RWPE1 (cell line): ENCODE measurements around the gene ANKRD34B.
"Not testable (repeated sequence)": the region's sequence is repeated elsewhere in the genome, so short reads cannot be mapped to it uniquely, and the experiment has no call there.

Source experiments
- CTCF ChIA-PET: fragments of 350-600 bp; sonication (Branson Sonifier 250); formaldehyde crosslinking; extraction: SDS; loops from one replicate; lab custom pipeline; 2021; lab: Yijun Ruan, JAX
- POLR2A ChIA-PET: fragments of 400-600 bp; formaldehyde crosslinking; extraction: SDS; loops from one replicate; lab custom pipeline; 2020; ENCODE audit warnings: antibody characterized with exemption; ENCODE audit not compliant: low non-redundant PET; lab: Yijun Ruan, JAX
- DNase-seq: peaks from one replicate; pipeline ENCODE4 v3.0.0; 2012; ENCODE audit warnings: low spot score
- H3K27ac ChIP-seq: fragments of 450-650 bp; 2 replicates; pipeline ENCODE4 v1.5.1; 2017
- TF ChIP-seq, protein P1 (sequence below): fragments of 450-650 bp; conservative IDR thresholded peaks from 2 replicates; pipeline ENCODE4 v1.5.1; 2017; ENCODE audit warnings: low read depth, mild to moderate bottlenecking

ANKRD34B gene

DNA sequence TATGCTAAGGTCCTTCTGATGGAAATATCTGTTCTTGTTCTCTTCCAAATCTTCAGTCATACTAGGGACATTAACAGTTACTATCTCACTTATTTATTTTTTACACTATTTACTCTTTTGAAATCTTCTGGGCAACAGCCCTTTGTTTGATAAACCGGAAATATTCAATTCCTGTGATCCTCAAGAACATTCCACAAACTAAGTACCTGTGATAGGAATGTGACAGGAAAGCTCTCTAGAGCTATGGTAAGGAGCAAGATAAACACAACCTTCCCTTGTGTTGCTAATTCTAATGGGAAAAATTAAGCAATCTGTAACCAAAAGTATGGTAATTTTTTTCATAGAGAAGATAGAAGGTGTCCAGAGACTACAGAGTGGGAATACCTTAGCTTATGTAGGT, 22.0 kb upstream of the ANKRD34B start:
- DNase-seq: no peak
- POLR2A ChIA-PET: no interaction called here
- TF ChIP-seq, protein P1, sequence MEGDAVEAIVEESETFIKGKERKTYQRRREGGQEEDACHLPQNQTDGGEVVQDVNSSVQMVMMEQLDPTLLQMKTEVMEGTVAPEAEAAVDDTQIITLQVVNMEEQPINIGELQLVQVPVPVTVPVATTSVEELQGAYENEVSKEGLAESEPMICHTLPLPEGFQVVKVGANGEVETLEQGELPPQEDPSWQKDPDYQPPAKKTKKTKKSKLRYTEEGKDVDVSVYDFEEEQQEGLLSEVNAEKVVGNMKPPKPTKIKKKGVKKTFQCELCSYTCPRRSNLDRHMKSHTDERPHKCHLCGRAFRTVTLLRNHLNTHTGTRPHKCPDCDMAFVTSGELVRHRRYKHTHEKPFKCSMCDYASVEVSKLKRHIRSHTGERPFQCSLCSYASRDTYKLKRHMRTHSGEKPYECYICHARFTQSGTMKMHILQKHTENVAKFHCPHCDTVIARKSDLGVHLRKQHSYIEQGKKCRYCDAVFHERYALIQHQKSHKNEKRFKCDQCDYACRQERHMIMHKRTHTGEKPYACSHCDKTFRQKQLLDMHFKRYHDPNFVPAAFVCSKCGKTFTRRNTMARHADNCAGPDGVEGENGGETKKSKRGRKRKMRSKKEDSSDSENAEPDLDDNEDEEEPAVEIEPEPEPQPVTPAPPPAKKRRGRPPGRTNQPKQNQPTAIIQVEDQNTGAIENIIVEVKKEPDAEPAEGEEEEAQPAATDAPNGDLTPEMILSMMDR: no peak
- no peak overlapping the region for H3K27ac ChIP-seq
- CTCF ChIA-PET: no interaction called here

DNA sequence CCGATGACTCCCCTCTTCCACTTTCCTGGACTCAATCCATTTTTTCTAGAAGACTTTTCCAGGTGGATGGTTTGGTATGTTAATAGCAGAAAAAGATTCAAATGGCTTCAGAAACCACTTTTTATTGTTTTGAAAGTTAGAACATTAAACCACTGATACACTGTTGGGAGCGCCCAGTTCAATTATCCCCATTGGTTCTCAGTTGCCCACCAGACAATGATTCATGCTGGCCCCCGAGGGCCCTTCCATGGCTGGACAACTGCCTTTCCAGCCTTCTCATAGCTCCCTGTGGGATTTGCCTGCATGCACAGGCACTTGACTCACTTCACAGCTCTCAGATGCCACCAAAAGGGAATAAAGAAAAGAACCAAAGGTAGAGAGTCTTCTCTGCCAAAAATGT, 21.3 kb upstream of the ANKRD34B start:
- POLR2A ChIA-PET: no interaction called here
- TF ChIP-seq, protein P1: no peak
- DNase-seq: no peak
- no peak overlapping the region for H3K27ac ChIP-seq
- CTCF ChIA-PET: no interaction called here

DNA sequence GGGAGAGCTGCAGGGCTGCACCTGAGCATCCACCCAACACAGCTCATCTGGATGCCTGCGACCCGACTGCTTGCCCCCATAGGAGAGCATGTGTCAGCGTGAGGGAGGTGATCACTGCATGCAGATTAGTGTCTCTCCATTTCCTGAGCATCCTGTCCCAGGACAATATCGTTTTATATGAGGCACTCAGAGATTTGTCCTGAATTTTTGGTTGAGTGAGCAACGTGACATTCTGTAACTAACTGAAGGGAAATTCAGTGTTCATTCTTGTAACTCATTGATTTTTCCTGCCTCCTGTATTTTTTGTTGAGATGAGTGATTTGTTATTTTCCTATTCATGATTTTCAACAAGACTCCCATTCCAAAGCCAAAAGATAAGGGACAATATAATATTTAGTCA, 20.7 kb upstream of the ANKRD34B start:
- ChIA-PET CTCF (no interaction called here), POLR2A (no interaction called here)
- TF ChIP-seq, protein P1: no peak
- DNase-seq: no peak
- H3K27ac ChIP-seq: no peak overlapping the region

DNA sequence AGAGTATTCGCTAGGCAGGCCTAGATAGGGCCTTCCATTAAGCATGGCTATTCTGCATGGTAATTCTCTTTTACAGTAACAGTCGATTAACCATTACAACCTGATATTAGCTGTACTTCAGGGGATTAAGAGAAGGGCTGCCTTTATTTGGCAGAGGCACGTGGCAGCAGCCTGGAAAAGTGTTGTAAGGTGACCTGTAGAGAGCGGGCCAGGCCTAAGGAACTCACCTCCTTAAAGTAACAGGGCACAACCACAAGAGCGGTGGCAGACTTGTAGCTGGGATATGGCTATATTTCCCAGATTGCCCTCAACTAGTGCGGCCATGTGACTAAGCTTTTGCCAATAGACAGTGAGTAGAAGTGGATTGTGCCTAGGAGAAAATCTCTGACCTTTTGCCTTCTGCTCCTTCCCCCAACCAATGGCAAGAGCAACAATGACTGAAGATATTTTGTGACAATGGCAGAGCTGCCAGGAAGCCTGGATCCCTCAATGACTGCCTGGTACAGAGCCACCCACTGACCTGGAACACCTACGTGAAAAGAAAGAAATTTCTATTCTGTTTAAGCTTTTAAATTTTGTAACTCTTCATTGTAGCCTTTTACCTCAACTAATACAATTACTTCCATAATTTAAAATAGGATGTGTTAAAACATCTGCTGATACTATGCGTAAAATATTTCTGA, 18.9 kb upstream of the ANKRD34B start:
- CTCF ChIA-PET: no interaction called here
- DNase-seq: no peak
- POLR2A ChIA-PET: no interaction called here

DNA sequence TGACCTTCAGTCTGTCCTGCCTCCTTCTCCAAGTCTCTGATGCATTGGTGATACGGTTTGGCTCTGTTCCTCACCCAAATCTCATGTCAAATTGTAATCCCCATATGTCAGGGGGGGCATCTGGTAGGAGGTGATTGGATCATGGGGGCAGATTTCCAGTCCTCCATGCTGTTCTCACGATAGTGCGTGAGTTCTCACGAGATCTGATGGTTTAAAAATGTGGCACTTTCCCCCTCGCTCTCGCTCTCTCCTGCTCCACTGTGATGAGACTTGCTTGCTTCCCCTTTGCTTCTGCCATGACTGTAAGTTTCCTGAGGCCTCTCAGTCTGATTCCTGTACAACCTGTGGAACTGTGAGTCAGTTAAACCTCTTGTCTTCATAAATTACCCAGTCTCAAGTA, 14.7 kb upstream of the ANKRD34B start:
- ChIA-PET POLR2A (no interaction called here), CTCF (interaction anchor here (0.6 kb wide), 1 partner anchor 14 kb away, joined by 3 read pairs; no protein-coding TSS in a partner anchor)
- TF ChIP-seq, protein P1: no peak

More for the DNA sequence above, 18.9 kb upstream of the ANKRD34B start:
- no peak overlapping the region for H3K27ac ChIP-seq
- TF ChIP-seq, protein P1: no peak

DNA sequence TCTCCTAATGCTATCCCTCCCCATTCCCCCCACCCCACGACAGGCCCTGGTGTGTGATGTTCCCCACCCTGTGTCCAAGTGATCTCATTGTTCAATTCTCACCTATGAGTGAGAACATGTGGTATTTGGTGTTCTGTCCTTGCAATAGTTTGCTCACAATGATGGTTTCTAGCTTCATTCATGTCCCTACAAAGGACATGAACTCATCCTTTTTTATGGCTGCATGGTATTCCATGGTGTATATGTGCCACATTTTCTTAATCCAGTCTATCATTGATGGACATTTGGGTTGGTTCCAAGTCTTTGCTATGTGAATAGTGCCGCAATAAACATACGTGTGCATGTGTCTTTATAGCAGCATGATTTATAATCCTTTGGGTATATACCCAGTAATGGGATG, 10.2 kb upstream of the ANKRD34B start:
- DNase-seq, POLR2A ChIA-PET, H3K27ac ChIP-seq, CTCF ChIA-PET: not testable (repeated sequence)

More for the DNA sequence above, 14.7 kb upstream of the ANKRD34B start:
- no peak overlapping the region for H3K27ac ChIP-seq
- no peak for DNase-seq

DNA sequence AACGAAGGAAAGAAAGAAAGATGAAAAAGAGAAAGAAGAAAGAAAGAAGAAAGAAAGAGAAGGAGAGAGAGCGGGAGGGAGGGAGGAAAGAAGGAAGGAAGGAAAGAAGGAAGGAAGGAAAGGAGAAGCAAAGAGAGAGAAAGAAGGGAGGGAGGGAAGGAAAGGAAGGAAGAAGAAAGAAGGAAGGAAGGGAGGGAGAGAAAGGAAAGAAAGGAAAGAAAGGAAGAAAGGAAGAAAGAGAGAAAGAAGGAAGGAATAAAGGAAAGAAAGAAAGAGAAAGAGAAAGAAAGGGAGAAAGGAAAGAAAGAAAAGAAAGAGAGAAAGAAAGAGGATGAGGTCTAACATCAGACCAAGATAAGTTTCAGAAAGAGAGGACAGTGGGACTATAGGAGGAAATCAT, 9.0 kb upstream of the ANKRD34B start:
- no peak for DNase-seq
- no peak overlapping the region for H3K27ac ChIP-seq
- TF ChIP-seq, protein P1: no peak
- POLR2A ChIA-PET: no interaction called here
- CTCF ChIA-PET: no interaction called here
